Measurements from ENCODE around the gene HACL1.

- TF ChIP-seq EZH2 (IDR thresholded peaks at IDR 0.05) (no peak), CTCF (IDR thresholded peaks at IDR 0.05) (no peak)
Measured at GRCh38 chr3:15632212-15632580, 30.8 kb upstream of the HACL1 start.
